Spleen (tissue), 7 donors: ENCODE data around the gene CD14.

Experiments used
- CTCF ChIP-seq, 11 experiments: fragments of 200-600 bp in 7 of 11; fragments of 450-650 bp in 4 of 11; sonication (generic) in 4 of 11; IDR thresholded peaks in 8 of 11; conservative IDR thresholded peaks in 3 of 11; 1 replicate in 7 of 11; 2 replicates in 4 of 11; pipeline versions ENCODE4 v1.4.0 to v1.8.0; 2016 to 2021; ENCODE audit warnings: antibody characterized with exemption in 11 of 11, inconsistent platforms in 4 of 11, mild to moderate bottlenecking in 1 of 11
- POLR2A ChIP-seq, 3 donors: fragments of 450-650 bp; IDR thresholded peaks; one replicate each; pipeline ENCODE4 v1.5.1; 2017; ENCODE audit warnings: antibody characterized with exemption in 3 of 3, mild to moderate bottlenecking in 1 of 3
- POLR2AphosphoS5 ChIP-seq, 3 donors: sonication (generic); formaldehyde crosslinking; IDR thresholded peaks; one replicate each; pipeline ENCODE4 v1.5.1; 2017; ENCODE audit warnings: antibody characterized with exemption in 3 of 3
- donor health status: DM: no; HTN: no; CAD: no; lungs with moderate emphysema.
- donor health status: DM: no; HTN: no; CAD: no.
- donor health status: DM: no; HTN: no; CAD: no.

DNA sequence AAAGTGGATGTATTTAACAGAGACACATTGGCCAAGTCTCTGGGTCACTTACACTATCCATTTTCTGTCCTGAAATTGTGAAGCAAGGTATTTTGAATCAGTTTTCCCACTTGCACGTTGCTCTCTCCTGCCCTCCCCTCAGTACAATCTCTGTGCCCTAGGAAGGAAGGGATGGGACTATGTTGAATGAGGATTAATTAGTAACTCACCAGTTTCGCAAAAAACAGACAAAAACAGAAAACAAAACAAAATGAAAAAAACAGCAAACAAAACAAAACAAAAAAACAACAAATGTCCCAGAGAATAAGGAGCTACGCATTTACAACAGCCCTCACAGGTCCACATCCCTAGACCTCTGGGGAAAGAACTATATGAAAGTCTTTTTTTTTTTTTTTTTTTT is 1.1 kb upstream of the CD14 start:
- TF ChIP-seq CTCF (IDR thresholded peaks at IDR 0.05 in 8 of 11, conservative IDR thresholded peaks at IDR 0.05 in 3 of 11) (no peak), POLR2A (IDR thresholded peaks at IDR 0.05) (no peak), POLR2AphosphoS5 (IDR thresholded peaks at IDR 0.05) (no peak)
